Activated T-cell treated with anti-CD3 and anti-CD28 coated beads, Interleukin-2, amount 50 U/mL, for 1 hour (primary cell): Measurements from ENCODE around the gene FAM20A.
"Not testable (repeated sequence)": the region's sequence is repeated elsewhere in the genome, so short reads cannot be mapped to it uniquely, and the experiment has no call there.

Experiments
- DNase-seq: peaks from one replicate; pipeline ENCODE4 v3.0.0-alpha.2; 2020

Gene FAM20A

DNA sequence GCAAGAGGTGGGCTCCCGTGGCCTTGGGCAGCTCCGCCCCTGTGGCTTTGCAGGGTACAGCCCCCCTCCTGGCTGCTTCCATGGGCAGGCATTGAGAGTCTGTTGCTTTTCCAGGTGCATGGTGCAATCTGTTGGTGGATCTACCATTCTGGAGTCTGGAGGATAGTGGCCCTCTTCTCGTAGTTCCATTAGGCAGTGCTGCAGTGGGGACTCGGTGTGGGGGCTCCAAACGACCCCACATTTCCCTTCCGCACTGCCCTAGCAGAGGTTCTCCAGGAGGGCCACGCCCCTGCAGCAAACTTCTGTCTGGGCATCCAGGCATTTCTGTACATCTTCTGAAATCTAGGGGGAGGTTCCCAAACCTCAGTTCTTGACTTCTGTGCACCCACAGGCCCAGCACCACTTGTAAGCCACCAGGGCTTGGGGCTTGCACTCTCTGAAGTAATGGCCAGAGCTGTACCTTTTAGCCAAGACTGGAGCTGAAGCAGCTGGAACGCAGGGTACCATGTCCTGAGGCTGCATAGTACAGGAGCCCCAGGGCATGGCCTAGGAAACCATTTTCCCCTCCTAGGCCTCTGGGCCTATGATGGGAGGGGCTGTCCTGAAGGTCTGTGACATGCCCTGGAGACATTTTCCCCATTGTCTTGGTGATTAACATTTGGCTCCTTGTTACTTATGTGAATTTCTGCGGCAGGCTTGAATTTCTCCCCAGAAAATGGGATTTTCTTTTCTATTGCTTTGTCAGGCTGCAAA lies 82.9 kb downstream of the FAM20A start:
- no peak for DNase-seq

DNA sequence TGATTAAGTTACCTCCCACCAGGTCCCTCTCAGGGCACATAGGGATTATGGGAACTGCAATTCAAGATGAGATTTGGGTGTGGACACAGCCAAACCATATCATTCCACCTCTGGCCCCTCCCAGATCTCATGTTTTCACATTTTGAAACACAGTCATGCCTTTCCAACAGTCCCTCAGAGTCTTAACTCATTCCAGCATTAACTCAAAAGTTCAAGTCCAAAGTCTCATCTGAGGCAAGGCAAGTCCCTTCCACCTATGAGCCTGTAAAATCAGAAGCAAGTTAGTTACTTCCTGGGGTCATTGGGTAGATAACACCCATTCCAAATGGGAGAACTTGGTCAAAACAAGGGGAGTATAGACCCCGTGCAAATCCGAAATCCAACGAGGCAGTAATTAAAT lies 83.6 kb downstream of the FAM20A start:
- DNase-seq: not testable (repeated sequence)

GRCh38 chr17:68516732-68517131 lies 84.4 kb downstream of the FAM20A start:
- DNase-seq: no peak

DNA sequence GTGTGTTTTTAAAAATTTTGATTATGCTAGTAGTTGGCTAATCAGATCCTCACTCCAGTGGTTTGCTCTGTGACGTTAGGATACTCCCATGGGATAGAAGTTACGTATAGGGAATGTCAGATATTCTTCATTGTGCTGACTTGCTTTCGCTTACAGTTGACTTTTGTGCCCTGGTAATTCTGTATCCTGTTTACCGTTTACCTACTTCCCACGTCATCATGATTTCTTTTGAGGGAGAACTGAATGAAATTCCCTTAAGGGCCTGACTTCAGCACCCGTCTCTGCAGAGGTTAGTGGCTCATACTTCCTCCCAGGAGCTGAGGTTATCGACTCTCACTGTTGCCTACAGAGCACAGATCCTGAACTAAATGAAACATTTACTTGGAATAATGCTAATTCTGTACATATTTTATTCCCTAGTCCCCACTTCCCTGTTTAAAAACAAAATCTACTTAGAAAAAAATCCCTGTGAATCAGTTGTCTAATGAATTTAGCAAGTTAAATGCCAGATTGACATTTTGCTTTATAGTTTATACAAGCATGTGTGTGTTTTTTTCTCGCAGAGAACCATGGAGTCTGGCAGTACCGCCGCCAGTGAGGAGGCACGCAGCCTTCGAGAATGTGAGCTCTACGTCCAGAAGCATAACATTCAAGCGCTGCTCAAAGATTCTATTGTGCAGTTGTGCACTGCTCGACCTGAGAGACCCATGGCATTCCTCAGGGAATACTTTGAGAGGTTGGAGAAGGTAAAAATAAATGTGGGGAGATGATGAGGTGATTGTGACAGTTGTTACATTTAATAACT lies 86.1 kb downstream of the FAM20A start:
- DNase-seq: no peak

DNA sequence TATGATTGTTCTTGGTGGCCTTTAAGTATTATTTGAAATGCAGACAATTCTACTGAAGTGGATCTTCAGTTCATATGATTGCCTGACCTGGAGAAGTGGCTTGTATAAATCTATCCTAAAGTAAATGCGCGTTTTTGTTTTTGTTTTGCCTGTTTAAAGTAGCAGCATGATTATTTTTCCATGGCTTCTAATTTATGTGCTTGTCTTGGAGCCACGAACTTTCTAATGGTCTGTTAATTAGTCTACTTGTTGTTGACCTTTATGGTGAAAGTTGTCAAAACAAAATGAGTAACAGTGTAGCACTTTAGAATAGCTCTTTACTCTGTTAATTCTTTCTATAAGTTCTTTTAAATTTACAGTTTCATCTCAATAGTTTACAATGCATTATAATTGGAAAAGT lies 87.2 kb downstream of the FAM20A start:
- no peak for DNase-seq

DNA sequence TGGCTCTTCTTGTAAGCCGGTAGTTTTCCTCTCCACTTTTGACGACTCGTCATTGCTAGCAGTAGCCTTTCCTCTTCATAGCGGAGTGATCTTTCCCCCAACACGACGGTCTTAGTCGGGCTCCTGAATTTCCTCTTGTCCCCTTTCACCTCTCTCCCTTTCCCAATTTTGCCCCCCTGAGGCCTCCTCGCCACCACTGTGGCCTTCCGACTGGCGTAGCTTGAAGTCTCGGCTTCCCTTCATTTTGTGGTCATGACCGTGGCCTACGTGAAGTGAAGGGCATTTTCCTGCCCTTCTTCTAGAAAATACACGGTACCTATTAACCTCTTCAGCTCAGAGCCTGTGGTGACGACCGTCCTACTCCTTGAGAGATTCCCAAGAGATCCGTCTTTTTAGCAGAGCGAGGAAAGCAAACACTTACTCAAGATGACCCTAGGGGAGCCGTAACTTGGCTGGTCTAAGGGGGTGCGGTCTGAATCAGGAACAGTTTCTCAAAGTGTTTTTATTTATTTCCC lies 88.2 kb downstream of the FAM20A start:
- DNase-seq: no peak

DNA sequence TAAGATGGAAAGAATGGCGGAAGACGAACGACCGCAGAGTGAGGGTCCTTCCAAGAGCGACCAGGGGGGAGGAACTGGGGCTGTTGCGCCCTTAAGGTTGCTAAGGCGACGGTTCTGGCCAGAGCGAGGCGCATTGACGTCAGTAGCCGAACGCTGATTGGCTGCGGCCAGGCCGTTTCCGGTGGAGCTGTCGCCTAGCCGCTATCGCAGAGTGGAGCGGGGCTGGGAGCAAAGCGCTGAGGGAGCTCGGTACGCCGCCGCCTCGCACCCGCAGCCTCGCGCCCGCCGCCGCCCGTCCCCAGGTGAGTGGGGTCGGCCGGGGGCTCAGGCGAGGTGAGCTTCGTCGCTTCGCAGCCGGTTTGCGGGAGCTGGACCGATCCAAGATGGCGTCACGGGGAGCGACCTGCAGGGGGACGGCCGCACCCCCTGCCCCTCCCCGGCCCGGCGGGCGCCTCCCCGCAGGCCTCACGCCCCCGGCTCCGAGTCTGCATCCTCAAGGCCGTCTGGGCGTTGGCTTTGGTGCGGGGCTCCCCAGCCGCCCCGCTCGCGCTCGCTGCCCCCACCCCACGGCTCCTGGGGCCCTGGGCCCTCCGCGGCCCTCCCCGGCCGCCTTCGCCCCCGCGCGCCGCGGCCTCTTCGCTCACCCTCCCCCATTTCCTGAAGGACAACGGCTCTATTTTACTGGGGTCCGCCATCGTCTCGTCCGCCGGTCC lies 88.8 kb downstream of the FAM20A start, which contains the start of gene PRKAR1A:
PRKAR1A (plus strand) TSS at position 184 of the 713 bp plus-strand sequence. CDS start 2,970 bp downstream, outside the sequence.
- DNase-seq: peak; percentile 94

- DNase-seq: no peak
These were observed 89.4 kb downstream of the FAM20A start for GRCh38 chr17:68511671-68512246.

GRCh38 chr17:68511254-68511670 lies 89.9 kb downstream of the FAM20A start:
- DNase-seq: no peak

- DNase-seq: no peak
These were observed 91.8 kb downstream of the FAM20A start for GRCh38 chr17:68509141-68510057.

DNA sequence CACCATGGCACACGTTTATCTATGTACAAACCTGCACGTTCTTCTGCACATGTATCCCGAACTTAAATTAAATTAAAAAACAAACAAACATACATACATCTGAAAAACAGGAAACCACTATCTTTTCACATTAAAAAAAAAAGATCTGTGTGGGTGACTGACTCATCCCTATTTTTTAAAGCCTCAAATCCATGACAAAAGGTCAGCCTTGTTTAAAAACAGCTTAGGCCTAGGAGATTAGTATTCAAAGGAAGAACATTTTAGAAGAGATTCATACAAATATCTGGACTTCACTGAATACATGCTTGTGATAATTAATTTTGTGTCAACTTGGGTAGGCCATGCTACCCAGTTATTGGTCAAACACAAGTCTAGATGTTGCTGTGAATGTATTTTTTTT lies 93.6 kb downstream of the FAM20A start:
- no peak for DNase-seq

DNA sequence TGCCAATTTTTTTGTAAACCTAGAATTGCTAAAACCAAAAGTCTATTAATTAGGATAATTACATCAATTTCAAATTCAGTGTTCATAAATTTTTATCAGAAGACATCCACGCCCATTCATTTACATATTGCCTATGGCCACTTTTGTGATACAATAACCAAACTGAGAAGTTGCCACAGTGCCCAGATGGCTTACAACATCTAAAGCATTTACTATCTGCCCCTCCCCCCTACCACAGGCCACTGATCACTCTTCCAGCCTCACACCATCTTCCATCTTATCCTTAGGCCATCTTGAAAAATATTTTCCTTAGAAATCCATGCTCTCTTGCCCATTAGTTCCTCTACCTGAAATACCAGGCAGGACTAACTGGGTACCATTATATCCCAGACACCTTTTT lies 95.2 kb downstream of the FAM20A start:
- no peak for DNase-seq

GRCh38 chr17:68501074-68501473 lies 100.1 kb downstream of the FAM20A start:
- no peak for DNase-seq

- DNase-seq: no peak
These were observed 101.6 kb downstream of the FAM20A start for GRCh38 chr17:68499587-68499986.

DNA sequence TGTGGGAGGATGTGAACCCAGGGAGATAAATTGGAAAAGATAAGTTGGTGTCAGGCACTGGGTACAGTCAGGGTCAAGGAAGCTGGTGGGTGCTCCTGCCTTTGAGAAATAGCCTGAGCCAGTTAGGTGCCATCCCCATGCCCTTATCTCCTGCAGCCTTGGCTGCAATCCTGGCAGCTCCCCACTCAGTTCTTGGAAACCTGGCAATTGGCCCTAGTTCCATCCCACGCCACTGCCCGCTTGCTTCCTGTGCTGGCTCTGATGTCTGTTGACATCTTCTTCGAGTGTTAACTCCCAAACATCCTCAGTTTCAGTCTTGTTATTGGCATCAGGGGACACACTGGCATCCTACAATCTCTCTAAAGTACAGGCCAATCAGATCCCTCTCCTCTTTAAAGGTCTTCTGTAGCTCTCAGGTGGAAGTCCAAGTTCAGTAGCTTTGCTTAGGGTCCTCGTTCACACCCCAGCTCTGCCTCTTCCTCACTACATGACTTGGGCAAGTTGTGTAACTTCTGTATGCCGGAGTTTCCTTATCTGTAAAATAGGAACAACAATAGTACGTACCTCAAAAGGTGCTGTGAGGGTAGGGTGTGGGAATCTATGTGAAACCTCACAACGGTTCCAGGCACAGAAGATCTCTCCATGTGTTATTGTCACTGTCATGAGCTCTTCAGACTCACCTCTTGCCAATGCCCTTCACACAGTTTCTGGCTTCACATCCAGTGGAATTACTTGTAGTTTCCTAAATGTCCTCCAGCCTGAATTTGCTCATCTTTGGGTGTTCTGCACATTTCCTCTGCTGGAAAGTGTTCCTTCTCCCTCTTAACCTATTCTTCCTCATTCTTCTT lies 102.5 kb downstream of the FAM20A start:
- DNase-seq: no peak

- no peak for DNase-seq
These were observed 103.3 kb downstream of the FAM20A start for GRCh38 chr17:68497885-68498319.

- no peak for DNase-seq
These were observed 106.1 kb downstream of the FAM20A start for GRCh38 chr17:68495081-68495480.

- not testable (repeated sequence) for DNase-seq
These were observed 108.6 kb downstream of the FAM20A start for GRCh38 chr17:68492394-68493054.

GRCh38 chr17:68491381-68492231 lies 109.6 kb downstream of the FAM20A start:
- DNase-seq: no peak
